Glomerular endothelial cell (primary cell): ENCODE measurements around the gene LRMDA. TPM values are rescaled to one million over a fixed set of nuclear protein-coding genes. Genes with fewer than 3 reads are reported as not detected.

Experiments
- DNase-seq: peaks from one replicate; pipeline ENCODE4 v3.0.0-alpha.2; 2011; ENCODE audit warnings: low read depth, low spot score; ENCODE audit errors: extremely low read depth
- total RNA-seq: library from RNA; depleted of rRNA; stranded (reverse); fragments of >200 nt; gene quantifications from 2 replicates; pipeline ENCODE4 v1.2.3, GENCODE V29; 2015

LRMDA gene
- total RNA-seq, 1 donor from 2014 or later: 25.7 TPM

DNA sequence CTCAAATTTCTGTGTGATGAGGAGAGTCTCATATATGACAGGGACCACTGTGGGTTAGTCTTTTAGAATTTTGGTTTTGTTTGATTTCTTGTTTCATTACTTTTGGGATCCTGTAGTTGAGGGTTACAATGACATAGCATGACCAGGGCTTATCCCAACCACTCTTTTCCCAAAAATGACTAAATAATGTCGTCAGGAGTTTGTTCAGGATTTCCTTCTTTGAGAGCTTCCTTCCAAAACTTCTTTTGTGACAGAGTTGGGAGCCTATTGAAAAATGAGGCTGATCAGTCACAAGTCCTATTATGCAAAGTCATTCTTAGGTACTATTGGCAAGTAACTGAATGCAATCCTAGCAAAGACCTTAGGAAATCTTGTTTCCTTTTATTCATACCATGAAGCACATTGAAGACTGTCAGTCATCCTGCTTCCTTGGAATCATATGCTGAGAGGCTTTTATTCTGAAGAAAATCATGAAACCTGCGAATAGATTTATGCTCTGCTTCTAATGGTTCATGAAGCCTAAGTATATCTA lies 498.3 kb downstream of the LRMDA start:
- DNase-seq: no peak

DNA sequence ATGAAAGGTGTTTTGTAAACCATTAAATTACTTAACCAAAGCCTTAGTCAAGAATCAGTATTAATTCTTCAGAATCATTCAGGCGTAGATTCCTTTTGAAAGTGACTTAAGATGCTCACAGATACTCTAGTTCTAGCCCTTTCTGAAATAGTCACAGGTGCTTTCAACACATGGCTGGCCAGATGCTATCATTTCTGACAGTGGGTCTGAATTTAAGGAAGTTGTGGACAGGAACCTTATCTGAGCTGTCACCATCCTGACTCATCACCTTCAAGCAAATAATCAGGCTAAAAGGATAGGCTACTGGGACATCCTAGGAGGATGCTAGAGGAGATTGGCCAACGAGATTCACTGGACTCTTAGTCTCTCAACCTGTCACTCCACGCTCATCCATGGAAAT lies 501.5 kb downstream of the LRMDA start:
- DNase-seq: no peak

DNA sequence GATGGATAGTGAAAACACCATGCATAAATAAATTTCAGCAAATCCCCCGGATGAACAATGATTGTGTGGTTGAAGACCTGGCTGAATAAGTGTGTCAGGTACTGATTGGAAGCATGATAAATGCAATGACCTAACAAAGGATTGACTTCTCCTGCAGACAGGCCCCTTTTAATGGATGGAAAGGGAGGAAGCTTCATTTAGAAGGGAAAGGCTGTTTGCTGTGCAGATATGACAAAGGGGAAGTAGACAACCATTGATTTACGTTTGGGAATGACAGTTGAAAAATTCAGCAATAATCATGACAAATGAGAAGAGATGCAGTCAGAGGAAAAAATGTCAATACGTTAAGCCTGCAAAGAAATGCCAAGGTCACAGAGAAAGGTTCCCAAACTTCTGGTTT lies 503.8 kb downstream of the LRMDA start:
- DNase-seq: no peak

DNA sequence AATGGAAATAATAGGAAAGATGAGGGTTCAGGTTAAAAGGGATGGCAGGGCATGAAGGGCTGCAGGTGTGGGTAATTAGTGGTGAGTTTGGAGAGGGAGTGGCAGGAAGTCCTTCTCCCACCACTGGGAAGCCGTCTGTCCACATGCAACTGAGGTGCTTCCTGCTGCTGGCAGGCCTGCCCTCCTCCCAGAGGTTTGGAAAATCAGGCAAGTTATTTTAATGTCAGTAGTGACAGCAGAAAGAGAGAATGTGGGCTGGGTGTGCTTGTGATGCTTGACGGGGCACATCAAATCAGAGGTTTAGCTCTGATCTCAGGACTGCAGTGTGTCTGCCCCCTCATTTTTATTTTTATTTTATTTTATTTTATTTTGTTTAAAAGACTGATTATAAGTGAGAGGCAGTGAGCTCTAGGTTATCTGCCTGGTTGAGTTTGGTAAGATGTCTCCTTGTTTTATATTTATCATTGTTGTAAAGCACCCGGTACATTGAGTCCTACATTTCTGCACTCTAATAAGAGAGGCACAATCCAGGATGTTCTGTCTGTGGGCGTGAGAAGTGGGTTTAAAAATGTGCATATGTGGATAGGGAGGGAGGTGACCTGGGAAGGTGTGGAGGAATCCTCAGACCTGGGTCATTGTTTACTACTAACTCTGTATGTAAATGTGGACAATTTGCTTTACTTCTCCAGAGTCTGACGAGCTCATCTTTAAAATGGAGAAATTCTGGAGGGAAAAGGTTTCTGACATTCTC lies 504.4 kb downstream of the LRMDA start:
- no peak for DNase-seq

GRCh38 chr10:75936841-75937240 lies 505.4 kb downstream of the LRMDA start:
- no peak for DNase-seq

DNA sequence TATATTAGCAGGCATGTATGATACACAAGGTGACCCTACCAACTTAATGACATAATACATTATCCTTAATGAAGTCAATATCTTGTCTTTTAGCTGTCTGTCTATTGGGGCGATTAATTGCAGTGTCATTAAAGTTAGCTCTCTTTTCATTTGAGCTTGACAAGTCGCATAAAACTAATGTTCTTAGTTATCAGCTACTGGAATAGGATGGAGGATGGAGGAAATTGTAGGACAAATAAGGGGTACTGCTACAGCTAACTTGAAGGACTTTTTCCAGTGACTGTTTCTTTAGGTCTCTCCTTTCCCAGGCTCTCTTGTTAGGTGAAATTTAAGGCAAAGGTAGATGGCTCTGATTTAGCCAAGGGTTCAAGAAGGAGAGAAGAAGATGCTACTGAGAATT lies 506.4 kb downstream of the LRMDA start:
- no peak for DNase-seq

DNA sequence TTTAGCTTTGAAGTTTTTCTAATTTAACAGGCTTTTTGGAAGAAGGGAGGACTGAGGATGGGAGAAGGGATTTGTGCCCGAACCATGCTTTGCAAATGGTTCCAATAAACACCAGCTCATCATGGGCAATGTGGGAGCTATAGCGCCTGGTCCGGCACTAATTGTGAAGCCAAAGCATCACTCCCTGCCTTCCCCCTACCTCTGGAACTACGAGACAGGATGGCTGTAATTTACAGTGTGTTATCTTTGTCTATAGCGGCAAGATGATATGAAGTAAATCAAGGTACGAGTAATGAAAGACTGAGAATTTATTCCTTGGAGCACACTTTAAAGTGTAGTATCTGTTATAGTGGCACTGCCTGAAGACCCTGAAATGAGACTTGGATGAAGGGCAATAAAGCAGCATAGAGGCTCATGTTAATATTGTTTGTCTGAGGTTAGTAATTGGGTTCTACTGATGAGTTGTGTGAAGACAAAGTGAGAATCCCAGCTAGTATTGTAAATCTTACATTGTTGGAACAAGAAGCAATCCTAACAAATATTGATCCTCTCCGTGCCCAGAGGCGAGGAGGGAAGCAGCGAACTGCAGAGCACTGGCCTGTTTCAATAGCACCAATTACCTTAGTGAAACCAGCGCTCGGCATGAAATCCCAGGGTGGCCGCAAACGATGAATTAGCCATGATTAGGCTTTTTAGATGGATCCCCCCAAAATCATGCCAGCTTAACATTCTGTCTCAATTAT lies 507.1 kb downstream of the LRMDA start:
- no peak for DNase-seq

DNA sequence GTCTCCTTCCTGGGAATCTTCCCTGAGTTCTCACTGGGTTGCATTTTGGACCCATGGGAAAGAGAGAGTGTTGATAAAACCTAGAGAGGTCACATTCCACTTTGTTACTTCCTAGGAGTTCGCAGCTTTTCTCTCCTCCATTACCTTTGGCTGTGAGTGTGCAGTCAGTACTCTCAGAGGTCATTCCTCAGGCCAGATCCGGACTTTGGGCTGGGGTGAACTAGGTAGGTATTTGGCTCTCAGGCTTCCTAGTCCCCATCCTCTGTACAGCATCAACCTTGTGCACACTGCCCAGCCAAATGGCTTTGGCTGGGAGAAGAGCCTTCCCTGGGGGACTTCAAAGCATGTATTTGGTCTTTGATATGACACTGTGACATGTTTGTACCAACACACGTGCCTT lies 508.1 kb downstream of the LRMDA start:
- DNase-seq: no peak

DNA sequence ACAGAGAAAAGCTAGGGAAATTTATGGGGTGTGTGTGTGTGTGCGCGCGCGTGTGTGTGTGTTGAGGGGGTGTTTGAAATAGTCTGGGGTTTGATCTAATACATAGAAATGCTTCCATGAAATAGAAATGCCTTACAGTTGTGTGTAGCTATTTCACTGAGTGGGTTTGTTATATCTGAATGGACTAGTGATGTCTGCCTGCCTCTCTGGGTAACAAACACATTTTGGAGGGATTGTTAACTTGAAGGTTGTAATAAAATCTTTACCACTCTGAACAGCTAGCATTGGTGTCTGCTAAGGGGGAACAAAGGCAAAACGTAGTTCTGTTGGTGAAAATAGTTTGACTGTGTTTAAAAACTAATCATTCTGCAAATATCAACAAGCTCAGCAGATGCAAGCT lies 509.3 kb downstream of the LRMDA start:
- DNase-seq: no peak

DNA sequence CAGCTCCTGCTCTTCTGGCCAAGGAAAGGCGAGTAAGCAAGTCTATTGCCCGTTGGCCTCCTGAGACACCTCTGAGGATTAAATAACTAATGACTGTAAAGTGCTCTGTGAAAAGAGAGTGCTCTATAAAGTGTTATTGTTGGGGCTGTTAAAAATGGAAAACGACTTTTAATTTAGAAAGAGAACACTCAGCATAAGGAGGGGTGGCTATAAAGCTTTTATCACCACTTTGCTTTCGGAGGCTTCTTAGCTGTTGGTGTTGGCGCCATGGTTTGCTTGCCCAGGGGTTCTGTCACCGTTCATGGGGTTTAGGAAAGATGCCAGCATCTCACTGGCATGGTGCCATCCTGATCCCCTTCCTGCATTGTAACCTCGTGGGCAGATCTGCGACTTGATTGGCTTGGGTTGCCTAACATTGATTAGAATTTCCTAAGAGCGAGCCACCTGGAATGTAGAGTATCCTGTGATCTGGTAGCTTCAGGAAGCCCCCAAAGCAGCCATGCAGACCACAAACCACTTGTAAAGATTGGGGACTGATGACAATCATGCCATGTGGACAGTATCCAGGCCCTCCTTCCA lies 509.9 kb downstream of the LRMDA start:
- DNase-seq: no peak

- no peak for DNase-seq
These were observed 512.6 kb downstream of the LRMDA start for GRCh38 chr10:75944061-75944460.

- no peak for DNase-seq
These were observed 517.2 kb downstream of the LRMDA start for GRCh38 chr10:75948583-75948982.

DNA sequence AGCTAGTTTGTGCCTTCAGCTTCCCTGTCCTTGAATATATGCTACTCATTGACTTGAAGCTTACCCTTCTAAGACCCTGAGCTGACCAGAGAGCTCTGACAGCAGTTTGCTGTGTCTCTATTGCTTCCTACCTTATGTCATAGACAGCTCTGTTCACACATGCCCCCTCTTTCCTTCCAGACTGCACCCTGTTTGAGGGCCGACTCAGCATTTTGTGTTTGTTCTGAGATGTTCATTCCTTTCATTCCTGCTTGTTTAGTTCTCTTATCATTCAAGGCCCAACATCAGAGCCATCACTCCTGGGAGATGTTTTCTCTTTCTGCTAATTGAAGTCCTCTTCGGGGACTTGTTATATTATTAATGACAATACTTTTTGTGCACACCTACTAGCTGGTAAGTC lies 518.9 kb downstream of the LRMDA start:
- DNase-seq: no peak

GRCh38 chr10:75950997-75951589 lies 519.7 kb downstream of the LRMDA start:
- no peak for DNase-seq

GRCh38 chr10:75951627-75952026 lies 520.2 kb downstream of the LRMDA start:
- DNase-seq: no peak

- no peak for DNase-seq
These were observed 520.7 kb downstream of the LRMDA start for GRCh38 chr10:75952093-75952492.

DNA sequence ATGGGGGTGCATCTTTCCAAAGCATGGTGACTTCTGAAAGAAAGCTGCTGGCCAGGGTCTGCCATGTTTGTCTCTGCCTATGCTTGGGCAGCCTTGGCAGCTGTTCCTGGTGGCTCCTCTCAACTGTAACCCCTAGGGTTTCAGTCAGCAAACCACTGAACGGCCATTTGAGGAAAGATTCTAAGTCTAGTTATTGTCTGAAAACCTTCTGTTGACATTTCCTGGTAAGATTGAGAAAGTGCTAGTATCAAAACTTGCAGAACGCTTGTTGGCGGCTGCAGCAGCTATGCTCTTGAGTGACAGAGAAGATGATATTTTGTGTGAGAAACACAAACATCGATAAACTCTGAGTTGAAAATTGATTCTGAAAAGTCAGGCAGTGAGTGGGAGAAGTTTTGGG lies 523.1 kb downstream of the LRMDA start:
- DNase-seq: no peak

DNA sequence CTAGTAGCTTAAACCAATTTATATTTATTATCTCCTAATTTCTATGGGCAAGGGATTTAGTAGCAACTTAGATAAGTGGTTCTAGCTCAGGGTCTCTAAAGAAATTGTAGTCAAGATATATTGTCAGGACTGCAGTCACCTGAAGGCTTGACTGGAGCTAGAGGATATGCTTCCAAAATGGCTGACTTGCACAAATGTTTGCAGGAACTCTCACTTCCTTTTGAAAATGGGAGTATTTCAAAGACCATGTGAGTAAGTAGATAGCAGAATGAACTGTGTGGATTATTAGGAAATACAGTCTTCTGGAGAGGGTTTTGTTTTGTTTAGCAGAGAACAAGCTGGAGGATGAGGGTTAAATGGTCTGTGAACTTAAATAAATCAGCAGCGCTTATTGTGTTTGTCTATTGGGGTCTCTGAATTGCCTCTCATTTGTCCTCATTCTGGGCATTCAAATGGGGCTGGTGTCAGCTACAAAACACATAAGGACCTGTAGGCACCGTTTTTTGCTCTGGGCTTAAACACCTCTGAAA lies 524.6 kb downstream of the LRMDA start:
- no peak for DNase-seq

DNA sequence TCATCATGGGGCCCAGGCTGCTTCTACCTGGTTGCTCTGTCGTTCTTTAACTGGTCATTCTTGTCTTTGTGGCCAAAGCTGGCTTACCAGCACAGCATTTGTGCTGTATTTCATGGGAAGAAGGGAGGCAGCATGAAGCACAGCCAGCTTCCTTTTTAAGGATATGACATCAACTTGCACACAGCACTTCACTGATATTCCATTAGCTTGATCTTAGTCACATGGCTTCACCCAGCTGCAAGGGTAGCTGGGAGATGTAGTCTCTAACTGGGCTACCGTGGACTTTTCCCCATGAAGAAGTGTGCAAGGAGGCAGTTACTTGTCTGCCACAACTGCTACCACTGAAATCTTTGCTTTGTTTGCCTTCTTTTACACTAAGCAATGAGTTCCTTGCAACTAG lies 525.2 kb downstream of the LRMDA start:
- DNase-seq: no peak

- DNase-seq: no peak
These were observed 526.1 kb downstream of the LRMDA start for GRCh38 chr10:75957314-75958120.
